ENCODE results near the gene GCH1.

The GCH1 gene

GRCh38 chr14:54935100-54935499 lies 32.5 kb upstream of the GCH1 start:
- Histone ChIP-seq H2AFZ (ENCODE audit: low read length) (no peak overlapping the region), H3K23ac (ENCODE audit: low read depth, low read length, poor library complexity) (no peak overlapping the region), H4K91ac (ENCODE audit: low read depth, low read length, poor library complexity) (no peak overlapping the region), H4K8ac (ENCODE audit: low read depth, low read length) (no peak overlapping the region), H2AK5ac (ENCODE audit: low read depth, low read length) (no peak overlapping the region), H3K27ac (replicated peaks; ENCODE audit: low read length) (no peak overlapping the region), H2BK15ac (ENCODE audit: low read length) (no peak overlapping the region), H3K18ac (ENCODE audit: low read length) (no peak overlapping the region), H3K36me3 (replicated peaks in 1 of 2; ENCODE audit: control insufficient read depth in 2 of 2, insufficient read depth in 2 of 2, low read length in 2 of 2) (peaks cover 3 to 47% of the 10 kb centered on the region in 2 donors), H3K14ac (ENCODE audit: low read length) (no peak overlapping the region), H2BK5ac (ENCODE audit: low read length) (no peak overlapping the region), H3K4me1 (ENCODE audit: control insufficient read depth in 2 of 2, insufficient read depth in 1 of 2, low read depth in 1 of 2, low read length in 2 of 2) (no peaks in the 10 kb centered on the region), H3K27me3 (ENCODE audit: control insufficient read depth in 3 of 3, insufficient read depth in 3 of 3, low read depth in 1 of 3, low read length in 3 of 3) (no peaks in the 10 kb centered on the region), H3K9me3 (replicated peaks in 1 of 2; ENCODE audit: control insufficient read depth in 2 of 2, insufficient read depth in 1 of 2, low read depth in 1 of 2, low read length in 2 of 2) (peaks cover 0 to 6% of the 10 kb centered on the region in 2 donors), H3K4ac (ENCODE audit: low read length) (no peak overlapping the region), H2BK12ac (ENCODE audit: low read length) (no peak overlapping the region), H3K4me3 (ENCODE audit: low read length in 2 of 2) (no peak overlapping the region), H3K79me1 (ENCODE audit: low read depth, low read length) (no peaks in the 10 kb centered on the region), H3K9ac (ENCODE audit: low read depth, low read length, poor library complexity) (no peak overlapping the region), H2BK120ac (ENCODE audit: low read depth, low read length) (no peak overlapping the region), H3K4me2 (ENCODE audit: insufficient read depth, low read length, poor library complexity, severe bottlenecking) (no peak overlapping the region)
- no peak for DNase-seq (ENCODE audit: low spot score)
- WGBS, 2 donors (ENCODE audit: extremely low coverage in 2 of 2, insufficient read length in 2 of 2, insufficient replicate concordance in 1 of 2): no CpG with 5 or more reads among the region's 2 CpGs

DNA sequence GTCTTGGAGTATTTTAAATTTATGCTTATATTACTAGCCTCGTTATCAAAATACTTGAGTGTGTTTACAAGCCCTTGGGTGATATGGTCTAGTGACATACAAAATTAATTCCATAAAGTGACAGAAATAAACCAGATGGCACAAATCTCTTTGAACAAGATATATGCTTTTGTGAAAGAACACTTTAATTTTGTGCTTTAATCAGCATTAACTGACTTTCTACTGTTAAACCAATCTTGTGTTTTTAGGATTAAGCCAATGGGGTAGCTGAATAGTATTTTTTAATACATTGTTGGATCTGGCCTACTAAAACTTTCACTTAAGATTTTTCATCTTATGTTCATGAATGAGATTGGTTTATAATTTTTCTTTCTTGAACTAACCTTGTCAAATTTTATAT lies 30.4 kb upstream of the GCH1 start:
- Histone ChIP-seq H2BK120ac (ENCODE audit: low read depth, low read length) (no peak overlapping the region), H3K27me3 (ENCODE audit: control insufficient read depth in 3 of 3, insufficient read depth in 3 of 3, low read depth in 1 of 3, low read length in 3 of 3) (no peaks in the 10 kb centered on the region), H4K91ac (ENCODE audit: low read depth, low read length, poor library complexity) (no peak overlapping the region), H2AK5ac (ENCODE audit: low read depth, low read length) (no peak overlapping the region), H3K9me3 (replicated peaks in 1 of 2; ENCODE audit: control insufficient read depth in 2 of 2, insufficient read depth in 1 of 2, low read depth in 1 of 2, low read length in 2 of 2) (peaks cover 0 to 6% of the 10 kb centered on the region in 2 donors), H3K4me1 (ENCODE audit: control insufficient read depth in 2 of 2, insufficient read depth in 1 of 2, low read depth in 1 of 2, low read length in 2 of 2) (no peaks in the 10 kb centered on the region), H2BK5ac (ENCODE audit: low read length) (no peak overlapping the region), H2AFZ (ENCODE audit: low read length) (no peak overlapping the region), H3K27ac (replicated peaks; ENCODE audit: low read length) (no peak overlapping the region), H3K4ac (ENCODE audit: low read length) (no peak overlapping the region), H4K8ac (ENCODE audit: low read depth, low read length) (no peak overlapping the region), H3K36me3 (replicated peaks in 1 of 2; ENCODE audit: control insufficient read depth in 2 of 2, insufficient read depth in 2 of 2, low read length in 2 of 2) (peaks cover 2 to 26% of the 10 kb centered on the region in 2 donors), H3K4me2 (ENCODE audit: insufficient read depth, low read length, poor library complexity, severe bottlenecking) (no peak overlapping the region), H2BK12ac (ENCODE audit: low read length) (no peak overlapping the region), H3K23ac (ENCODE audit: low read depth, low read length, poor library complexity) (no peak overlapping the region), H3K79me1 (ENCODE audit: low read depth, low read length) (no peaks in the 10 kb centered on the region), H3K14ac (ENCODE audit: low read length) (no peak overlapping the region), H3K18ac (ENCODE audit: low read length) (no peak overlapping the region), H3K9ac (ENCODE audit: low read depth, low read length, poor library complexity) (no peak overlapping the region), H3K4me3 (ENCODE audit: low read length in 2 of 2) (no peak overlapping the region), H2BK15ac (ENCODE audit: low read length) (no peak overlapping the region)
- DNase-seq (ENCODE audit: low spot score): no peak
- WGBS, 2 donors (ENCODE audit: extremely low coverage in 2 of 2, insufficient read length in 2 of 2, insufficient replicate concordance in 1 of 2): no CpG with 5 or more reads among the region's 1 CpG

DNA sequence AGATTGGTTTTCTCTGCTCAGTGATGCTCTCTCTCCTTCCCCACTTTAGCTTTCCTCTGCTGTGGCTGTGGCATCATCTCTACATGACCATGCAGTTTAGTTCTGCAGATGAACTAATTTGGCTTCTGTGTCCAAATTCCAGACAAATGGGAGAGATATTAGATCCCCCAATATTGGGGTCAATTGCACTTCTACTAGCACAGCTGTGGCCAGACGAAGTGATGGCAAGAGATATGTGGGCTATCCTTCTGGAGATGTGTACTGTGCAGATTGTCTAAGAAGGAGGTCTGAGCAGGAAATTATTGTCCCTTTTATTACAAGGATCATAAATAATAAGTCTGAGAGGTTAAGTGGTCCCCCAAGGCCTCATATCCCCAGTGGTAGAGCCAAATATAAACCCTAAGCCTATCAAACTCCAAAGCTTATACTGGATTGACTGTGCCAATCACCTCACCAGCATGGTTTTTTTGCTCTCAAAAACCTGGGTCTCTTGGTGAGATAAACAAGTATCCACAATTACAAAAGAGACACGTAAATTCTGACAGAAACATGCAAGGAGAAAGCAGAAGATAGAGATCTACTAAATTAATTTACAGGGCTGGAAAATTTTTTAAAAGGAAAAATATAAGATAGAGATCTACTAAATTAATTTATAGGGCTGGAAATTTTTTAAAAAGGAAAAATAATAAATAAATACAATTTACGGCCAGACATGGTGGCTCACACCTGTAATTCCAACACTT lies 29.1 kb upstream of the GCH1 start:
- DNase-seq (ENCODE audit: low spot score): no peak
- no peak overlapping the region for H3K4me3 ChIP-seq (ENCODE audit: low read length in 2 of 2)
- no CpG with 5 or more reads among the region's 3 CpGs for WGBS, 2 donors (ENCODE audit: extremely low coverage in 2 of 2, insufficient read length in 2 of 2, insufficient replicate concordance in 1 of 2)

GRCh38 chr14:54931101-54931500 lies 28.5 kb upstream of the GCH1 start:
- Histone ChIP-seq H3K4me1 (ENCODE audit: control insufficient read depth in 2 of 2, insufficient read depth in 1 of 2, low read depth in 1 of 2, low read length in 2 of 2) (no peaks in the 10 kb centered on the region), H2AFZ (ENCODE audit: low read length) (no peak overlapping the region), H2AK5ac (ENCODE audit: low read depth, low read length) (no peak overlapping the region), H2BK12ac (ENCODE audit: low read length) (no peak overlapping the region), H3K9me3 (replicated peaks in 1 of 2; ENCODE audit: control insufficient read depth in 2 of 2, insufficient read depth in 1 of 2, low read depth in 1 of 2, low read length in 2 of 2) (no peaks in the 10 kb centered on the region), H3K9ac (ENCODE audit: low read depth, low read length, poor library complexity) (no peak overlapping the region), H3K36me3 (replicated peaks in 1 of 2; ENCODE audit: control insufficient read depth in 2 of 2, insufficient read depth in 2 of 2, low read length in 2 of 2) (peaks cover 2 to 7% of the 10 kb centered on the region in 2 donors), H3K18ac (ENCODE audit: low read length) (no peak overlapping the region), H3K4ac (ENCODE audit: low read length) (no peak overlapping the region), H3K14ac (ENCODE audit: low read length) (no peak overlapping the region), H3K27me3 (ENCODE audit: control insufficient read depth in 3 of 3, insufficient read depth in 3 of 3, low read depth in 1 of 3, low read length in 3 of 3) (no peaks in the 10 kb centered on the region), H3K27ac (replicated peaks; ENCODE audit: low read length) (no peak overlapping the region), H3K4me2 (ENCODE audit: insufficient read depth, low read length, poor library complexity, severe bottlenecking) (no peak overlapping the region), H3K79me1 (ENCODE audit: low read depth, low read length) (no peaks in the 10 kb centered on the region), H3K23ac (ENCODE audit: low read depth, low read length, poor library complexity) (no peak overlapping the region), H3K4me3 (ENCODE audit: low read length in 2 of 2) (no peak overlapping the region), H2BK5ac (ENCODE audit: low read length) (no peak overlapping the region), H4K8ac (ENCODE audit: low read depth, low read length) (no peak overlapping the region), H2BK15ac (ENCODE audit: low read length) (no peak overlapping the region), H2BK120ac (ENCODE audit: low read depth, low read length) (no peak overlapping the region), H4K91ac (ENCODE audit: low read depth, low read length, poor library complexity) (no peak overlapping the region)
- no CpG with 5 or more reads among the region's 1 CpG for WGBS, 2 donors (ENCODE audit: extremely low coverage in 2 of 2, insufficient read length in 2 of 2, insufficient replicate concordance in 1 of 2)
- no peak for DNase-seq (ENCODE audit: low spot score)

More for the DNA sequence above, 29.1 kb upstream of the GCH1 start:
- no peak overlapping the region for H3K23ac ChIP-seq (ENCODE audit: low read depth, low read length, poor library complexity)
- H3K36me3 ChIP-seq (replicated peaks in 1 of 2; ENCODE audit: control insufficient read depth in 2 of 2, insufficient read depth in 2 of 2, low read length in 2 of 2): peaks cover 2 to 14% of the 10 kb centered on the region in 2 donors
- H3K9me3 ChIP-seq (replicated peaks in 1 of 2; ENCODE audit: control insufficient read depth in 2 of 2, insufficient read depth in 1 of 2, low read depth in 1 of 2, low read length in 2 of 2): peaks cover 0 to 3% of the 10 kb centered on the region in 2 donors
- H2BK15ac ChIP-seq (ENCODE audit: low read length): no peak overlapping the region
- H2BK120ac ChIP-seq (ENCODE audit: low read depth, low read length): no peak overlapping the region
- H2AK5ac ChIP-seq (ENCODE audit: low read depth, low read length): no peak overlapping the region
- H3K4me2 ChIP-seq (ENCODE audit: insufficient read depth, low read length, poor library complexity, severe bottlenecking): no peak overlapping the region
- no peak overlapping the region for H2AFZ ChIP-seq (ENCODE audit: low read length)
- no peak overlapping the region for H2BK5ac ChIP-seq (ENCODE audit: low read length)
- H3K18ac ChIP-seq (ENCODE audit: low read length): no peak overlapping the region
- H3K27me3 ChIP-seq (ENCODE audit: control insufficient read depth in 3 of 3, insufficient read depth in 3 of 3, low read depth in 1 of 3, low read length in 3 of 3): no peaks in the 10 kb centered on the region
- no peak overlapping the region for H3K9ac ChIP-seq (ENCODE audit: low read depth, low read length, poor library complexity)
- no peak overlapping the region for H3K14ac ChIP-seq (ENCODE audit: low read length)
- no peak overlapping the region for H3K4ac ChIP-seq (ENCODE audit: low read length)
- no peak overlapping the region for H4K8ac ChIP-seq (ENCODE audit: low read depth, low read length)
- H3K27ac ChIP-seq (replicated peaks; ENCODE audit: low read length): no peak overlapping the region
- no peaks in the 10 kb centered on the region for H3K79me1 ChIP-seq (ENCODE audit: low read depth, low read length)
- no peaks in the 10 kb centered on the region for H3K4me1 ChIP-seq (ENCODE audit: control insufficient read depth in 2 of 2, insufficient read depth in 1 of 2, low read depth in 1 of 2, low read length in 2 of 2)
- no peak overlapping the region for H4K91ac ChIP-seq (ENCODE audit: low read depth, low read length, poor library complexity)
- no peak overlapping the region for H2BK12ac ChIP-seq (ENCODE audit: low read length)
